ENCODE measurements around the gene PTHLH. TPM values are rescaled to one million over a fixed set of nuclear protein-coding genes. Genes with fewer than 3 reads are reported as not detected.

The PTHLH gene
- total and polyA plus RNA-seq, 7 donors, result 0.55 to 7.5 (median 0.95) TPM; not detected in 2

DNA sequence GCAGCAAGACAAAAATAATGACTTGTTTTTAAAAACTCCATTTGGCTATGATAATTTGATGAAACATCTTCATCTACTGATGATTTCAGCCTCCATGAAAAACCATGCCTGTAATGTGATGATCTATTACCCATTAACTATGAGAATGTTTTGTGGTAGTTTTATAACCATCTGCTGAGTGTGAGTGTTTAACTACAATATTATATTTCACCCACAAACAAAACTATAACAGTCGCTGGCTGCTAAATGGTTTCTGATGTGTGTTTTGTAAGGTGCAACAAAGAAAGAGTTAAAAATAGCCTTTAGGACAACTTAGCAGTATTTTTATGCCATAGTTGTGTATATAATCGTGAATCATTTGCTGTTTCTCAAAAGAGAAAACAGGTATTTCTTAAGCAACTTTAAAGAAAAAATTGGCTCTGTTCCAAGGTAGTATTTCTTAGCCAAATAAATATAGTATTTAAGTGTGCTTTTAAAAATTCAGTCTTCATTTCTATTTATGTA is 4.9 kb downstream of the PTHLH start:
- WGBS, 2 donors, result 10 to 36% methylated on average over 2 of the region's 2 CpGs
- Histone ChIP-seq H3K9me3 (no peaks in the 10 kb centered on the region), H3K4me3 (no peak overlapping the region), H3K36me3 (no peaks in the 10 kb centered on the region), H3K4me1 (peaks cover 0 to 32% (median 29%) of the 10 kb centered on the region in 4 donors), H3K27me3 (peaks cover 0 to 69% (median 24%) of the 10 kb centered on the region in 3 donors), H3K27ac (peak overlapping the region in 1 of 4 donors; percentile 1)
- intact Hi-C loops (cut with DNase I), result no loop called here
- no peak for DNase-seq
- TF ChIP-seq CTCF (IDR thresholded peaks at IDR 0.05) (no peak), EP300 (IDR thresholded peaks at IDR 0.05) (no peak), POLR2A (IDR thresholded peaks at IDR 0.05) (no peak)

DNA sequence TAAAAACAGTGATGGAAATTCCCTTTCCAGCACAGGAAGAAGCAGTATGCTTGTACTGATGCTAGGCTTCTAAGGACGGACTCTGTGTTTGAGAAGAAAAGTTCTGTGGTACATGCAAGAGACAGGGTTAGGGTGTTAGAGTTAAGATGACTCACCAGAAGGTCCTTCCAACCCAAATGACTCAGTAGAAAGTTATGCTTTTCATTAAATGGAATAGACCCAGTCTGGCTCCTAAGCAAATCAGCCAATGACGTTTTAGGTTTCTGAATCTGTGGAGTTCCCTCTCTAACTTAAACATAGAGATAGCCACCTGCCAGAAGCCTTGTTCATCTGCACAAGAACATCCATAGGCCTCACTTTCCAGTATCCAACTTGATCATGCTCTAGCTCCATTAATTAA is 5.7 kb downstream of the PTHLH start:
- Histone ChIP-seq H3K4me1 (peaks cover 0 to 32% (median 29%) of the 10 kb centered on the region in 4 donors), H3K27me3 (peaks cover 0 to 69% (median 24%) of the 10 kb centered on the region in 3 donors), H3K9me3 (no peaks in the 10 kb centered on the region), H3K36me3 (no peaks in the 10 kb centered on the region), H3K4me3 (no peak overlapping the region), H3K27ac (no peak overlapping the region)
- TF ChIP-seq POLR2A (IDR thresholded peaks at IDR 0.05) (no peak), CTCF (IDR thresholded peaks at IDR 0.05) (no peak), POLR2AphosphoS5 (IDR thresholded peaks at IDR 0.05) (no peak), EP300 (IDR thresholded peaks at IDR 0.05) (no peak)
- WGBS, 2 donors, result 35 to 47% methylated on average over 2 of the region's 2 CpGs
- intact Hi-C loops (cut with DNase I), result no loop called here
- no peak for DNase-seq

GRCh38 chr12:27965966-27966365 is 6.6 kb downstream of the PTHLH start:
- intact Hi-C loops (cut with DNase I), result no loop called here
- no peak for DNase-seq
- Histone ChIP-seq H3K27ac (no peak overlapping the region), H3K9me3 (no peaks in the 10 kb centered on the region), H3K4me1 (peaks cover 0 to 32% (median 27%) of the 10 kb centered on the region in 4 donors), H3K27me3 (peaks cover 0 to 63% (median 24%) of the 10 kb centered on the region in 3 donors), H3K4me3 (no peak overlapping the region), H3K36me3 (no peaks in the 10 kb centered on the region)
- TF ChIP-seq EP300 (IDR thresholded peaks at IDR 0.05) (no peak), POLR2A (IDR thresholded peaks at IDR 0.05) (no peak), POLR2AphosphoS5 (IDR thresholded peaks at IDR 0.05) (no peak), CTCF (IDR thresholded peaks at IDR 0.05) (no peak)
- WGBS, 2 donors, result 82 to 83% methylated on average over 2 of the region's 2 CpGs

GRCh38 chr12:27965411-27965810 is 7.1 kb downstream of the PTHLH start:
- no peak overlapping the region for H3K27ac ChIP-seq
- no peaks in the 10 kb centered on the region for H3K9me3 ChIP-seq
- peaks cover 0 to 26% (median 21%) of the 10 kb centered on the region in 4 donors for H3K4me1 ChIP-seq
- WGBS, 2 donors, result 0 to 39% methylated on average over 1 of the region's 1 CpG
- H3K36me3 ChIP-seq, result no peaks in the 10 kb centered on the region
- DNase-seq, result no peak
- no peak overlapping the region for H3K4me3 ChIP-seq
- intact Hi-C loops (cut with DNase I), result no loop called here
- H3K27me3 ChIP-seq, result peaks cover 0 to 57% (median 20%) of the 10 kb centered on the region in 3 donors
- TF ChIP-seq POLR2A (IDR thresholded peaks at IDR 0.05) (no peak), EP300 (IDR thresholded peaks at IDR 0.05) (no peak), POLR2AphosphoS5 (IDR thresholded peaks at IDR 0.05) (no peak), CTCF (IDR thresholded peaks at IDR 0.05) (no peak)

DNA sequence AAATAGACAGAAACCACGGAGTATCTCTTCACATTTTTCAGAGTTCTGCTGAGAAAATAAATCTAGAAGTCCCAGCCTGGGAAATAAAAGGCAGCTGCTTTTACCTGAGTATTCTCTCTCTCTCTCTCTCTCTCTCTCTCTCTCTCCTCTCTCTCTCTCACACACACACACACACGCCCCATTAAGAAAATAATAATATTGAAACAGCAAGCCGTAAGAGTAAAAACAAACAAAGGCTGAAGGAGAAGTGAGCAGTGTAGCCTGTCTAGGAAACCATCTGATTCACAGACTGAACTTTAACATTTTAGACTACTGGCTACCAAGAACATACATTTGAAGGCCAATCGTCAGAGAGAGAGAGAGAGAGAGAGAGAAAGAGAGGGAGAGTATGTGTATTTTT is 8.4 kb downstream of the PTHLH start:
- no peak overlapping the region for H3K4me3 ChIP-seq
- peaks cover 0 to 16% (median 13%) of the 10 kb centered on the region in 4 donors for H3K4me1 ChIP-seq
- DNase-seq, result no peak
- H3K9me3 ChIP-seq, result no peaks in the 10 kb centered on the region
- intact Hi-C loops (cut with DNase I), result no loop called here
- peaks cover 0 to 45% (median 20%) of the 10 kb centered on the region in 3 donors for H3K27me3 ChIP-seq
- no peaks in the 10 kb centered on the region for H3K36me3 ChIP-seq
- no peak overlapping the region for H3K27ac ChIP-seq
- TF ChIP-seq CTCF (IDR thresholded peaks at IDR 0.05), result no peak
- no peak for TF ChIP-seq POLR2A (IDR thresholded peaks at IDR 0.05)
- TF ChIP-seq EP300 (IDR thresholded peaks at IDR 0.05), result no peak
- TF ChIP-seq POLR2AphosphoS5 (IDR thresholded peaks at IDR 0.05), result no peak
- WGBS, 2 donors, result 31 to 57% methylated on average over 4 of the region's 4 CpGs

All from sigmoid colon (tissue), 7 donors.